ENCODE measurements around the gene GFY.

GFY gene

DNA sequence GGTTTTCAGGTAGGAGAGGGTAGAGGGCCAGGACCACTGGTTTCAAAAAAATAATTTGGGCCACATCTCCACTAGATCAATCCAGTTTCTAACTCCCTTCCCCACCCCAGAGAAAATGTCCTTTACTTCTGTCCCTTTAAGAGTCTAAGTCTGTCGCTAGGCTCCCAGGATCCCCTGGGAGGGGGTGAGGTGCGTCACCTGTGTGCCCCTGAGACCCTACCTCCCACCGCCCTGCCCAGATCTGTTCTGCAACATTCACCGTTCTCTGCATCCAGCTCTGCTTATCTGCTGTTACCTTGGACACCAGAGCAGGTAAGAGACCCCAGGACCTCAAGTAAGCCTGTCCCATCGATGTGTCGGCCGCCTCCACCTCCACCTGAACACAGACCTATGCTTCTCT, at the start of gene GFY:
Gene GFY, plus strand, starts transcription at position 211 of the 400 bp plus-strand sequence. CDS start 1,043 bp downstream, outside the sequence.
- no peak for DNase-seq

- no peak for DNase-seq
These were observed 46.7 kb upstream of the GFY start for GRCh38 chr19:49378512-49378911.

DNA sequence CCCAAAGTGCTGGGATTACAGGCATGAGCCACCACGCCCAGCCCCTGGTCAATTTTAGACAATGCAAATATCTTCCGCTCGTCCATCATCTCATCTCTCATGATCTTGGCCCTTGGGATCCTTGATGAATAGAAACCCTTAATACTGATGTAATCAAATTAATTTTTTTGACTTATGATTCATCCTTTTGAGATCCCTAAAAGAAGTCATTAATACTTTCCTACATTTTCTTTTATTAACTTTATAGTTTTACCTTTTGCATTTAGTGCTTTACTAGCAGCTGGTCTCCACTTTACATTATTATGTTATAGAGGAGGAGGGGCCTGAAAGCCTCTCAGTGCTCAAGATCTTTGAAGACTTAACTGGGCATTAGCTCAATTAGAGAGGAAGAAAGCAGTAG, 44.8 kb upstream of the GFY start:
- no peak for DNase-seq

- no peak for DNase-seq
These were observed 42.5 kb upstream of the GFY start for GRCh38 chr19:49382639-49383038.

GRCh38 chr19:49383599-49383998, 41.6 kb upstream of the GFY start:
- no peak for DNase-seq

DNA sequence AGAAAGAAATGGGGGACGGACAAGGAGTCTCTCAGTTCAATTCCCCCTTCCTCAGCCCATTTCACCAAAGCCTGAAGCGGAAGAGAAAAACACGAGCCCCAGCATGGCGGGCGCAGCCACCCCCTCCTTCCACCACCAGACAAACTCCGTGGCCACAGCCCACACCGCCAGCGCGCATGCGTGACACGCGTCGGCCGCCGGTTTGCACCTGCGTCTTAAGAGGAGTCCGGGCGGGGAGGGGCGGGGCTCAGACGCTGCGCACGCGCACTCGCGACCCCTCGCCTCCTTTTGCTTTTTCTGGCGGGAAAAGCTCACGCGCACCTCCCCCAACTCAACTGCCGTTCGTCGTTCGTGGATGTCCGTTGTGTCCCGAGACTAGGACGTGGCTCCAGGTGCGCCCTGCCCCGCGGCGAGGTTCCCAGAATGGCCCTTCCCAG, 37.2 kb upstream of the GFY start, which contains the start of gene KASH5:
Gene KASH5, plus strand, starts transcription at position 314 of the 437 bp plus-strand sequence. CDS start 2,635 bp downstream, outside the sequence.
- peak; percentile 92 for DNase-seq

DNA sequence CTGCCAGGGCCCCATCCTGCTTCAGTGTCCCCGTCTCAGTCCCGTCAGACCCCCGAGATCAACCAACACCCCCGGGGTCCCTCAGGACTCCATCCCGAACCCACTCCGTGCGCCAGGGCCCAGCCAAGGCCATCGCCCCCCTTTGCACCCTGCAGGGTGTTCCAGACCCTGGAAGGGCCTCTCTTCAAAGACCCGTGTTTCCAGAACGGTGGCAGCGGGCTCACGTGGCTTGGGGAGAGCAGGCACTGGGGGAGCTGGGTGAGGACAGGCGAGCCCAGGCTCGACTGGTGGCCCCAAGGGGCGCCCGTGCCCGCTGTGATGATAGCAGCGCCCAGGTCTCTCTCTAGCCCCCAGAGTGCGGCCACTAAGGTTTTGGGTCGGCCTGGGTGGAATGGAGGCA, 35.8 kb upstream of the GFY start:
- no peak for DNase-seq

- no peak for DNase-seq
These were observed 34.9 kb upstream of the GFY start for GRCh38 chr19:49390131-49390928.

- no peak for DNase-seq
These were observed 34.2 kb upstream of the GFY start for GRCh38 chr19:49390929-49391359.

DNA sequence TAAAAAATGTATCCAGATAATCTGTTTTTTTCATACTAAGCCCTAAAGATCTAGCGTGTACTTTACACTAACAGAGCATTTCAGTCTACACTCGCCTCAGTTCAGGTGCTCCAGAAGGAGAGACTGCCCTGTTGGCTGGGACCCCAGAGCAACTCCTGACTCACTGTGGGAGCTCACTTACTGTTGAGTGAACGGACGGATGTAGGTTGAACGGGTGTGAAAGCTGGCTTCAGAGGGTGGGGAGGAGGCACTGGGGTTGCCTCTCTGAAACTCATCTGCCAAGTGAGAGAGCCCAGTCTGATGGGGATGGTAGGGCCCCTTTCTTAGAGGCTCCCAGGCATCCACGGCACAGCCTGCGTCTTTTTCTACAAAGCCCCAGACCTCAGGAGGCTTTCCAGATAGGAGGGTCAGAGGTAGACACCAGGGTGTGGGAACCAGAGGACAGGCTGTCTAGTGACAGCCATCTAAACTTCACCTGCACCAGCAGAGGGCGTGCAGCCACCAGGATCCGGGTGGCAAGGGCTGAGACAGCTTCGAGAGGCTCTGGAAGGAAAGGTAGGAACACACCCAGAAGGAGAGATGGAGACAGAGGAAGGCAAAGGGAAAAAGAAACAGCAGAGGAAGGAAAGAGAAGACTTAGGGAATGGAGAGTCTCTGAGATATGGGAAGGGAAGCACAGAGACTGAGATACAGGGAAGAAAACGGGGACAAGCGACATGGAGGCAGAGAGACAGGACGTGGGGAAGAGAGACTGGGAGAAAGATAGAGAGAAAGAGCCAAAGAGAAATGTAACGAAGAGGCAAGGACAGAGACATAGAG, 33.4 kb upstream of the GFY start:
- DNase-seq, result peak; percentile 84

DNA sequence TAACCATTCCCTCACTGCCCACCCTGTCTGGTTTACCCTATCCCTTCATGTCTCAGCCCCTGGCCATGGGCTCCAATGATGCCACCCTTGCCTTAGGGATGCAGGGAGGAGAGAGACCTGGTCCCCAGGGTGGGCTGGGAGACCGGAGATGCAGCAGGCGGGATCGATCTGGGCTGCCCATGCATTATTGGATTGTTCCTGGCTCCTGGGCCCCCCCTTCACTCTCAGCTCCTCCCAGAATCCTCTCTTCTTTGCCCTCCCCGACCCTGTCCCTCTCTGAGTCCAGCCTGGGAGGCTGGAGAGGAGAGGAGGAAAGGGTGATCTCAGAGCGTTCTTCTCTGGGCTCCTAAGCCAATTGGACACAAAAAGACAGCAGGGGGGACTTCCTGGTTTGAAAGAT, 31.3 kb upstream of the GFY start:
- DNase-seq, result no peak

DNA sequence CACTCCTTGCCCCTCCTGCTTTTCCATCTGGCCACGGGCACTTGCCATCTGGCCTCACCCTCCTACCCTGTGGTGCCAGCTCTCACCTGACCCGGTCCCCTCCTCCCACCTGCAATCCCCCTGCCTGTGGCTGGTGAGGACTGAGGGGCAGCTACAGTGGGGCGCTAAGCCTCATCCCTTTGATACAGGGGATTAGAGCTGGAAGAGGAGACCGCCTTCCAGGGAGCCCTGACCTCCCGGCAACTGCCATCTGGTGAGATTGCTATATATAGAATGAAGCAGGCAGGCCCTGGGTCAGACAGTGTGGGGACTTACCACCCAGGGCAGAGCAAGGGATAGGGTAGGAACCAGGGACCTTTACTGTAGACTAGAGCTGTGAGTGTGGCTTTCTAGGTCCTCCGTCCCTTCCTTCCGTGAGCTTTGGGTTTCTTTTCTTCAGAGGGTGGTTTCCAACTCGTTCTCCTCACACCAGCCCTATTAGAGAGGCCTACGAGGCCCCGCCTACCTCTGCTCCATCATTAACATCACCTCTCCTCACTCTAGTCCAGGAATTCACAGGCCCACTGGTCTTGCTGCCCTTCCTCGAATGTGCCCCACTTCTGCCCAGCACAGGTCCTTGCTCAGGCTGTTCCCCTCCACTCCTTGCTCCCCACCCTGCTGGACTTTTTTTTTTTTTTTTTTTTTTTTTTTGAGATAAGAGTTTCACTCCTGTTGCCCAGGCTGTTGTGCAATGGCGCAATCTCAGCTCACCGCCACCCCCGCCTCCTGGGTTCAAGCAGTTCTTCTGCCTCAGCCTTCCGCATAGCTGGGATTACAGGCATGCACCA, 29.4 kb upstream of the GFY start:
- no peak for DNase-seq

- DNase-seq, result no peak
These were observed 28.3 kb upstream of the GFY start for GRCh38 chr19:49396738-49397505.

DNA sequence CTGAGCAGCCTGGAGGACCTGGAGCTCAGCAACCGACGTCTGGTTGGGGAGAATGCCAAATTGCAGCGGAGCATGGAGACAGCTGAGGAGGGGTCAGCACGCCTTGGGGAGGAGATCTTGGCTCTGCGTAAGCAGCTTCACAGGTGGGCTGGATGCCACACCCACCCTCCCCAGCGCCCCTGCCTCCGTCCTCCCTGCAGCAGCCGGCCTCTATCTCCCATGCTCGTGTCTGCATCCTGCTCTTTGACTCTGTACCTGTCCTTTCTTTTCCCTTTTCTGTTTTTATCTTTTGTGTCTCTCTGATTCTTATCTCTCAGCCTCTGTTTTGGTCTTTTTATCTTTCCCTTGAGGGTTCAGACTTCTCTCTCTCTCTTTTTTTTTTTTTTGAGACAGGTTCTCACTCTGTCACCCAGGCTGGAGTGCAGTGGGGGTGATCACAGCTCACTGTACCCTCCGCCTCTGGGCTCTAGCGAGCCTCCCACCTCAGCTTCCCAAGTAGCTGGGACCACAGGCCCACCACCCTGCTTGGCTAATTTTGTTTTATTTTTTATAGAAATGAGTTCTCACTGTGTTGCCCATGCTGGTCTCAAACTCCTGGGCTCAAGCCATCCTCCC, 27.1 kb upstream of the GFY start:
- DNase-seq, result no peak

- DNase-seq, result no peak
These were observed 26.3 kb upstream of the GFY start for GRCh38 chr19:49398931-49399330.

- DNase-seq, result no peak
These were observed 25.2 kb upstream of the GFY start for GRCh38 chr19:49400029-49400428.

DNA sequence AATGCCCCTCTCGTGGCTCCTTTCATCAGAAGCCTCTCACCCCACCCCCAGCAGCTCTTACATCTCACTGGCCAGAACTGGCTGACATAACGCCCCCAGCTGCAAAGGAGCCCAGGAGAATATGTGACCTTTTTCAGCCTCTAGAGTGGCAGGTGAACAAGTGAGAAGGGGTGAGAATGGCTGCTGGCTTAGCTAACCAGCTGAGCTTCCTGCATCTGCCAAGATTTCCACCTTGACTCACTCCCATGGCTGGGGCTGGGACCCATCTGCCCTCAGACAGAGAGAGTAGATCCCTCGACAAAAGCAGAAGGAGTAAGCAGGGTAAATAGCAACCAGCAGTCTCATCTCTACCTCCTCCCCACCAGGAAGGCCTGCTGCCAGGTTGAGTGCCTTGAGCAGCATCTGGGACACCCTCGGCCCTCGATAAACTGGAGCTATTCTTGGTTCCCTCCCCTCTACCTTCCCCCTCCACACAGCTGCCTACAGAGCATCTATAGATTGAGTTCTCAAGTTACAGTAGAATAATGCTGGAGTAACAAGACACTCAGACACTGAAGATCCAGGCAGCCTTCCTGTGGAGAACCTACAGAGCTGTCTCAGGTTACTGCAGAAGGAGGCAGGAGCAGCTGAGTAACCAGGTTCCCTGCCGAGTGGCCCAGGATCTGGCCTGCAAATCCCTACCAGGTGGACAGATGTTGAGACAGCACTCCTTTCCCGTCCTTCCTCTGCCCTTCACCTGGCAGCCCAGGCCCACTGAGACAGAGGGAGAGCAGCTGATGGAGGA, 21.6 kb upstream of the GFY start:
- no peak for DNase-seq

DNA sequence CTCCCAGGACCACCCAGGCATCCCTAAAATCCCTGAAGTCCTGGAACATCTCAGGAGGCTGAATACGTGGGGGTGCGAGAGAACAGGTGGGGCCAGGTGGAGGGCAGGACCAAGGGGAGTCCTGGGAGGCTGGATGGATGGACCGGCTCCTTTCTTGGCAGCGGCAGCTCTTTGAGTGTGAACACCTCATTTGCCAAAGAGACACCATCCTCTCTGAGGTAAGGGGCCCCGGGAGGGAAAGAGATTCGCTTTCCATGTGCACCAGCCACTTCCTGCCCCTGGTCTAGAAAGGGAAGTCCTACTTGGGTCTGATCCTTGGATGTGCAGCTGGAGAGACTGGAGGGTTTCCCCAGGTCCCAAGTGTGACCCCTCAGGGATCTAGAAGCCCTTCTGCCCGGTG, 18.1 kb upstream of the GFY start:
- DNase-seq, result no peak

GRCh38 chr19:49407482-49408015, 17.6 kb upstream of the GFY start:
- no peak for DNase-seq

DNA sequence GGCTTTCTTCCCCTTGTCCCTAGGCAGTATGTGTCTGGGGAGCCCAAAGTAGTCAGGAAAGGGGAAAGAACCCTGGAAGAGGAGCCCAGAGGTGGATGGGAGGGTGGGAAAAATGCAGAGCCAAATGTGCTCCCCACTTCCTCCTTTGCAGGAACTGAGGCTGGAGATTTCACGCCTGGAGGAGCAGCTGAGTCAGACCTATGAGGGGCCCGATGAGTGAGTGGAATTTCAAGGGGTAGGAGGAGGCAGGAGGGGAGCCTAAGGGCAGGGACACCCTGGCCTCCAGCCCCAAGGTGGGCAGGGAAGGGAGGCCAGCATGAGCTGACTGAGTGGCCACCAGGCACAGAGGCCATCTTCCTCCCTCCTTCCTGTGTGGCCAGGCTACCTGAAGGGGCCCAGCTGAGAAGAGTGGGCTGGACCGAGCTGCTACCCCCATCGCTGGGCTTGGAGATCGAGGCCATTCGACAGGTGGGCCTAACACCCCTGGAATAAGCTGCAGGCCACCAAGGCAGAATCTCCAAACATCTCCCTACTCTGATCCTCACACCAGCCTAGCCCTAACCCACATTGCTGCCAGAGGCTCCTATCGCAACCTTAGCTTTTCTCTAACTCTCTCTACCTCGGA, 16.3 kb upstream of the GFY start:
- DNase-seq, result no peak
